Natural killer cell treated with Interleukin-12 subunit alpha and Interleukin-12 subunit beta and Interleukin-15 and Interleukin-18, amount 100 ng/mL, for 72 hours (primary cell): ENCODE results near the gene PDGFC. TPM values are rescaled to one million over a fixed set of nuclear protein-coding genes. Genes with fewer than 3 reads are reported as not detected.

Experiments
- ATAC-seq, 2 donors: fragments of 150-1000 bp; cut with Tn5 transposase in 1 of 2; sonication (Bioruptor Pico), chemical (Tn5 transposase) in 1 of 2; 2 replicates each; pipeline ENCODE4 v1.10.0; 2021
- DNase-seq: peaks from one replicate; pipeline ENCODE4 v3.0.0; 2022; ENCODE audit warnings: low spot score
- H3K27ac Mint-ChIP-seq, 2 donors: 1 replicate in 1 of 2; 2 replicates in 1 of 2; pipeline ENCODE4 v1.8.0; 2022; ENCODE audit warnings: mixed read lengths in 2 of 2, mild to moderate bottlenecking in 1 of 2, moderate library complexity in 1 of 2
- H3K27me3 Mint-ChIP-seq, 2 donors: 1 replicate in 1 of 2; 2 replicates in 1 of 2; pipeline ENCODE4 v1.8.0; 2022; ENCODE audit warnings: mixed read lengths in 2 of 2
- H3K36me3 Mint-ChIP-seq: one replicate; pipeline ENCODE4 v1.8.0; 2022; ENCODE audit warnings: mixed read lengths
- H3K4me1 Mint-ChIP-seq, 2 donors: 1 replicate in 1 of 2; 2 replicates in 1 of 2; pipeline ENCODE4 v1.8.0; 2022; ENCODE audit warnings: low read depth in 2 of 2, mixed read lengths in 2 of 2, mild to moderate bottlenecking in 1 of 2
- H3K4me3 Mint-ChIP-seq: one replicate; pipeline ENCODE4 v1.8.0; 2022; ENCODE audit warnings: mixed read lengths
- H3K9me3 Mint-ChIP-seq: 2 replicates; pipeline ENCODE4 v1.8.0; 2022; ENCODE audit warnings: mixed read lengths
- total RNA-seq, 2 donors: library from RNA; stranded (reverse); gene quantifications; one replicate each; pipeline ENCODE4 v1.2.3, GENCODE V29; 2022

The PDGFC gene
- total RNA-seq, 2 donors from 2014 or later = not detected

GRCh38 chr4:156837625-156838345 is 133.8 kb downstream of the PDGFC start:
- H3K27me3 Mint-ChIP-seq = no peaks in the 10 kb centered on the region
- H3K27ac Mint-ChIP-seq = no peak overlapping the region
- DNase-seq (no peak), ATAC-seq (no peak)
- H3K9me3 Mint-ChIP-seq = peaks cover 22% of the 10 kb centered on the region
- H3K4me3 Mint-ChIP-seq = no peak overlapping the region
- no peaks in the 10 kb centered on the region for H3K4me1 Mint-ChIP-seq
- peaks cover 5% of the 10 kb centered on the region for H3K36me3 Mint-ChIP-seq

GRCh38 chr4:156832886-156833285 is 138.7 kb downstream of the PDGFC start:
- ATAC-seq (no peak), DNase-seq (no peak)
- H3K27ac Mint-ChIP-seq = no peak overlapping the region
- H3K36me3 Mint-ChIP-seq = no peaks in the 10 kb centered on the region
- peaks cover 3% of the 10 kb centered on the region for H3K9me3 Mint-ChIP-seq
- H3K27me3 Mint-ChIP-seq = no peaks in the 10 kb centered on the region
- H3K4me3 Mint-ChIP-seq = no peak overlapping the region
- H3K4me1 Mint-ChIP-seq = no peaks in the 10 kb centered on the region

- H3K27me3 Mint-ChIP-seq = no peaks in the 10 kb centered on the region
- H3K27ac Mint-ChIP-seq = no peak overlapping the region
- peaks cover 3% of the 10 kb centered on the region for H3K9me3 Mint-ChIP-seq
- no peaks in the 10 kb centered on the region for H3K4me1 Mint-ChIP-seq
- DNase-seq (no peak), ATAC-seq (no peak)
- H3K4me3 Mint-ChIP-seq = no peak overlapping the region
- no peaks in the 10 kb centered on the region for H3K36me3 Mint-ChIP-seq
These were observed 141.2 kb downstream of the PDGFC start for GRCh38 chr4:156830351-156830750.

GRCh38 chr4:156829201-156829873 is 142.3 kb downstream of the PDGFC start:
- Mint-ChIP-seq H3K4me3 (no peak overlapping the region), H3K36me3 (no peaks in the 10 kb centered on the region), H3K27ac (no peak overlapping the region), H3K9me3 (peaks cover 3% of the 10 kb centered on the region), H3K4me1 (no peaks in the 10 kb centered on the region), H3K27me3 (no peaks in the 10 kb centered on the region)
- ATAC-seq (no peak), DNase-seq (no peak)

GRCh38 chr4:156827519-156827918 is 144.1 kb downstream of the PDGFC start:
- no peaks in the 10 kb centered on the region for H3K27me3 Mint-ChIP-seq
- no peaks in the 10 kb centered on the region for H3K4me1 Mint-ChIP-seq
- H3K36me3 Mint-ChIP-seq = no peaks in the 10 kb centered on the region
- no peak overlapping the region for H3K4me3 Mint-ChIP-seq
- no peak for DNase-seq
- H3K9me3 Mint-ChIP-seq = peaks cover 7% of the 10 kb centered on the region
- no peak overlapping the region for H3K27ac Mint-ChIP-seq
- no peak for ATAC-seq

- H3K4me1 Mint-ChIP-seq = no peaks in the 10 kb centered on the region
- H3K27ac Mint-ChIP-seq = no peak overlapping the region
- H3K4me3 Mint-ChIP-seq = no peak overlapping the region
- H3K27me3 Mint-ChIP-seq = no peaks in the 10 kb centered on the region
- DNase-seq = no peak
- peaks cover 3% of the 10 kb centered on the region for H3K9me3 Mint-ChIP-seq
- ATAC-seq = no peak
- peaks cover 4% of the 10 kb centered on the region for H3K36me3 Mint-ChIP-seq
These were observed 146.5 kb downstream of the PDGFC start for GRCh38 chr4:156825074-156825473.

GRCh38 chr4:156824451-156825060 is 147.0 kb downstream of the PDGFC start:
- Mint-ChIP-seq H3K27me3 (no peaks in the 10 kb centered on the region), H3K4me3 (no peak overlapping the region), H3K4me1 (no peaks in the 10 kb centered on the region), H3K9me3 (peaks cover 7% of the 10 kb centered on the region), H3K36me3 (peaks cover 4% of the 10 kb centered on the region), H3K27ac (no peak overlapping the region)
- ATAC-seq (no peak), DNase-seq (no peak)

GRCh38 chr4:156820931-156821330 is 150.7 kb downstream of the PDGFC start:
- ATAC-seq = no peak

GRCh38 chr4:156816360-156816755 is 155.2 kb downstream of the PDGFC start:
- H3K4me3 Mint-ChIP-seq = no peak overlapping the region
- H3K27me3 Mint-ChIP-seq = no peaks in the 10 kb centered on the region
- H3K4me1 Mint-ChIP-seq = no peaks in the 10 kb centered on the region
- peaks cover 4% of the 10 kb centered on the region for H3K36me3 Mint-ChIP-seq
- DNase-seq = no peak
- H3K27ac Mint-ChIP-seq = no peak overlapping the region
- no peak for ATAC-seq
- H3K9me3 Mint-ChIP-seq = peaks cover 10% of the 10 kb centered on the region

More at GRCh38 chr4:156820931-156821330, 150.7 kb downstream of the PDGFC start:
- Mint-ChIP-seq H3K27me3 (no peaks in the 10 kb centered on the region), H3K4me1 (no peaks in the 10 kb centered on the region), H3K9me3 (peaks cover 8% of the 10 kb centered on the region), H3K36me3 (peaks cover 4% of the 10 kb centered on the region), H3K4me3 (no peak overlapping the region), H3K27ac (no peak overlapping the region)
- no peak for DNase-seq

- H3K36me3 Mint-ChIP-seq = peaks cover 2% of the 10 kb centered on the region
These were observed 155.8 kb downstream of the PDGFC start for GRCh38 chr4:156815717-156816359.

GRCh38 chr4:156811963-156812362 is 159.6 kb downstream of the PDGFC start:
- no peak for ATAC-seq
- DNase-seq = no peak
- Mint-ChIP-seq H3K4me3 (no peak overlapping the region), H3K27ac (no peak overlapping the region), H3K27me3 (no peaks in the 10 kb centered on the region), H3K9me3 (peaks cover 7% of the 10 kb centered on the region), H3K4me1 (no peaks in the 10 kb centered on the region), H3K36me3 (no peaks in the 10 kb centered on the region)

More at GRCh38 chr4:156815717-156816359, 155.8 kb downstream of the PDGFC start:
- no peak for DNase-seq
- Mint-ChIP-seq H3K27ac (no peak overlapping the region), H3K27me3 (no peaks in the 10 kb centered on the region), H3K4me3 (no peak overlapping the region), H3K4me1 (no peaks in the 10 kb centered on the region), H3K9me3 (peaks cover 12% of the 10 kb centered on the region)
- ATAC-seq = no peak

- no peaks in the 10 kb centered on the region for H3K4me1 Mint-ChIP-seq
- H3K27me3 Mint-ChIP-seq = no peaks in the 10 kb centered on the region
- no peaks in the 10 kb centered on the region for H3K36me3 Mint-ChIP-seq
- no peak for ATAC-seq
- H3K4me3 Mint-ChIP-seq = no peak overlapping the region
- H3K27ac Mint-ChIP-seq = no peak overlapping the region
- H3K9me3 Mint-ChIP-seq = peaks cover 7% of the 10 kb centered on the region
- DNase-seq = no peak
These were observed 160.3 kb downstream of the PDGFC start for GRCh38 chr4:156811286-156811685.

GRCh38 chr4:156805696-156806095 is 165.9 kb downstream of the PDGFC start:
- no peaks in the 10 kb centered on the region for H3K4me1 Mint-ChIP-seq

GRCh38 chr4:156803056-156803455 is 168.5 kb downstream of the PDGFC start:
- DNase-seq = no peak
- Mint-ChIP-seq H3K27ac (no peak overlapping the region), H3K4me1 (no peaks in the 10 kb centered on the region), H3K4me3 (no peak overlapping the region), H3K9me3 (peaks cover 9% of the 10 kb centered on the region), H3K27me3 (no peaks in the 10 kb centered on the region), H3K36me3 (no peaks in the 10 kb centered on the region)
- no peak for ATAC-seq

More at GRCh38 chr4:156805696-156806095, 165.9 kb downstream of the PDGFC start:
- H3K27ac Mint-ChIP-seq = no peak overlapping the region
- no peak overlapping the region for H3K4me3 Mint-ChIP-seq
- no peak for DNase-seq
- H3K9me3 Mint-ChIP-seq = peaks cover 9% of the 10 kb centered on the region
- H3K36me3 Mint-ChIP-seq = no peaks in the 10 kb centered on the region
- no peak for ATAC-seq
- H3K27me3 Mint-ChIP-seq = no peaks in the 10 kb centered on the region
